DND-41 (cell line): ENCODE data around the gene OPCML.

Experiments used
- ATAC-seq: fragments of 200-7000 bp; cut with Tn5 transposase; 3 replicates; pipeline ENCODE4 v1.9.1; 2021; ENCODE audit warnings: low read depth; ENCODE audit not compliant: insufficient read depth
- DNase-seq: peaks from one replicate; pipeline ENCODE4 v3.0.0-alpha.2; 2020
- H2AFZ ChIP-seq: 2 replicates; pipeline ENCODE4 v1.6.0; 2012; ENCODE audit warnings: low read depth, low read length
- H3K27ac ChIP-seq: 2 replicates; pipeline ENCODE4 v1.5.1; 2012; ENCODE audit warnings: low read length, inconsistent platforms
- H3K27me3 ChIP-seq: fragments of 200-600 bp; sonication (generic); 2 replicates; pipeline ENCODE4 v1.6.0; 2012; ENCODE audit warnings: low read length, mild to moderate bottlenecking, inconsistent platforms; ENCODE audit not compliant: insufficient read depth, poor library complexity
- H3K36me3 ChIP-seq: 2 replicates; pipeline ENCODE4 v1.5.1; 2012; ENCODE audit warnings: low read length, inconsistent platforms; ENCODE audit not compliant: insufficient read depth
- H3K4me1 ChIP-seq: 2 replicates; pipeline ENCODE4 v1.5.1; 2012; ENCODE audit warnings: mild to moderate bottlenecking, low read length; ENCODE audit not compliant: insufficient read depth
- H3K4me2 ChIP-seq: 2 replicates; pipeline ENCODE4 v1.6.0; 2012; ENCODE audit warnings: mild to moderate bottlenecking, moderate library complexity, low read length, inconsistent platforms; ENCODE audit not compliant: insufficient read depth
- H3K4me3 ChIP-seq, 2 experiments: fragments of 200-600 bp in 1 of 2; shearing (Covaris generic) in 1 of 2; 2 replicates each; pipeline ENCODE4 v1.5.1; 2012 to 2016; ENCODE audit warnings: inconsistent platforms in 2 of 2, low read length in 2 of 2, mild to moderate bottlenecking in 2 of 2, low read depth in 1 of 2, moderate library complexity in 1 of 2
- H3K79me2 ChIP-seq: 2 replicates; pipeline ENCODE4 v1.6.0; 2012; ENCODE audit warnings: low read length, inconsistent platforms; ENCODE audit not compliant: insufficient read depth
- H3K9ac ChIP-seq: 2 replicates; pipeline ENCODE4 v1.6.0; 2012; ENCODE audit warnings: low read depth, mild to moderate bottlenecking, inconsistent platforms, low read length, moderate library complexity
- H3K9me3 ChIP-seq: 2 replicates; pipeline ENCODE4 v1.5.1; 2012; ENCODE audit warnings: low read length, moderate library complexity, mild to moderate bottlenecking, inconsistent platforms; ENCODE audit not compliant: insufficient read depth, severe bottlenecking
- H4K20me1 ChIP-seq: 2 replicates; pipeline ENCODE4 v1.6.0; 2012; ENCODE audit warnings: low read length; ENCODE audit not compliant: insufficient read depth
- CTCF ChIP-seq: IDR thresholded peaks from 2 replicates; pipeline ENCODE4 v1.5.1; 2012; ENCODE audit warnings: borderline replicate concordance, low read length, moderate library complexity, mild to moderate bottlenecking; ENCODE audit not compliant: poor library complexity, severe bottlenecking; ENCODE audit errors: extremely low read depth
- EZH2 ChIP-seq: IDR thresholded peaks from 3 replicates; pipeline ENCODE4 v1.6.1; 2012; ENCODE audit warnings: borderline replicate concordance, low read depth, mild to moderate bottlenecking, moderate library complexity, low read length, inconsistent platforms; ENCODE audit not compliant: severe bottlenecking

OPCML gene

DNA sequence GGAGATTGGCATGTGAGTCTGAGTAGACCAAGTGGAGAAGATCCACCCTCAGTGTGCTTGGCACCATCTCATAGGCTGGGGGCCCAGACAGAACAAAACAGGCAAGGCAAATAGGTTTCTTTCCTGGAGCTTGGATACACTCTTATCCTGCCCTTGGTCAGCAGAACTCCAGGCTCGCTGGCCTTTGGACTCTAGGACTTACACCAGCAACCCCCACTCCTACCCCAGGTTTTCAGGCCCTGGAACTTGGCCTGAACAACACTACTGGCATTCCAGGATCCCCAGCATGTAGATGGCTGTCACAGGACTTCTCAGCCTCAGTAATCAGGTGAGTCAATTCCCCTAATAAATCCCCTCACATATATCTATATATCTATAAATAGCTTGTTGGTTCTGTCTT is 637.7 kb downstream of the OPCML start:
- no peak for ATAC-seq
- no peaks in the 10 kb centered on the region for H3K9me3 ChIP-seq
- no peak for DNase-seq
- no peak overlapping the region for H2AFZ ChIP-seq
- no peak overlapping the region for H3K9ac ChIP-seq
- no peak overlapping the region for H3K27ac ChIP-seq
- H3K4me3 ChIP-seq = no peak overlapping the region
- TF ChIP-seq EZH2 (no peak), CTCF (no peak)
- H4K20me1 ChIP-seq = no peaks in the 10 kb centered on the region
- H3K36me3 ChIP-seq = no peaks in the 10 kb centered on the region
- no peaks in the 10 kb centered on the region for H3K27me3 ChIP-seq
- H3K4me1 ChIP-seq = no peaks in the 10 kb centered on the region
- H3K79me2 ChIP-seq = no peaks in the 10 kb centered on the region
- H3K4me2 ChIP-seq = no peak overlapping the region

DNA sequence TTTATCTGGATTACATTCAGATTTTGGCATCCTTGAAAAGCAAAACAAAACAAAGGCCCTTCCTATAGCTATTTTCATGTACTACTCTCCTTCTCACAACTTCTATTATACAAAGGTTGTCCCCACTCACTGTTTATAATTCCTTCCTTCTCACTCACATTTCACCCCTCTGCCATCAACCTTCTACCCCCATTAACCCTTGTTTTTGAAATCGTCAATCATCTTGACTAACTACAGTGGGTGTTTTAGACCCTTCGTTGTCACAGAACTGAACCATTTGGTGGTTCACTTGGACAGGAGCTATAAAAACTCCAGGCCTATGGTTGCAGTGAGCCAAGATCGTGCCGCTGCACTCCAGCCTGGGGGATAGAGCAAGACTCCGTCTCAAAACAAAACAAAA is 639.4 kb downstream of the OPCML start:
- no peaks in the 10 kb centered on the region for H3K9me3 ChIP-seq
- no peak for DNase-seq
- H3K79me2 ChIP-seq = no peaks in the 10 kb centered on the region
- H3K4me3 ChIP-seq = no peak overlapping the region
- no peaks in the 10 kb centered on the region for H4K20me1 ChIP-seq
- H3K9ac ChIP-seq = no peak overlapping the region
- H3K27me3 ChIP-seq = no peaks in the 10 kb centered on the region
- TF ChIP-seq CTCF (no peak), EZH2 (no peak)
- ATAC-seq = no peak
- H3K4me1 ChIP-seq = no peaks in the 10 kb centered on the region
- H2AFZ ChIP-seq = no peak overlapping the region
- no peak overlapping the region for H3K4me2 ChIP-seq
- no peaks in the 10 kb centered on the region for H3K36me3 ChIP-seq
- H3K27ac ChIP-seq = no peak overlapping the region

- TF ChIP-seq EZH2 (no peak), CTCF (no peak)
- no peak for DNase-seq
- Histone ChIP-seq H4K20me1 (no peaks in the 10 kb centered on the region), H3K4me3 (no peak overlapping the region), H3K36me3 (no peaks in the 10 kb centered on the region), H2AFZ (no peak overlapping the region), H3K27me3 (peaks cover 6% of the 10 kb centered on the region), H3K27ac (no peak overlapping the region), H3K4me1 (no peaks in the 10 kb centered on the region), H3K9ac (no peak overlapping the region), H3K9me3 (no peaks in the 10 kb centered on the region), H3K79me2 (no peaks in the 10 kb centered on the region), H3K4me2 (no peak overlapping the region)
- no peak for ATAC-seq
Measured at GRCh38 chr11:132888226-132888625, 644.1 kb downstream of the OPCML start.

- Histone ChIP-seq H3K9me3 (no peaks in the 10 kb centered on the region), H3K9ac (no peak overlapping the region), H3K27me3 (peaks cover 8% of the 10 kb centered on the region), H2AFZ (no peak overlapping the region), H3K36me3 (no peaks in the 10 kb centered on the region), H3K4me3 (no peak overlapping the region), H3K79me2 (no peaks in the 10 kb centered on the region), H3K4me1 (no peaks in the 10 kb centered on the region), H3K4me2 (no peak overlapping the region), H4K20me1 (no peaks in the 10 kb centered on the region), H3K27ac (no peak overlapping the region)
- DNase-seq (no peak), ATAC-seq (no peak)
- TF ChIP-seq CTCF = no peak
- TF ChIP-seq EZH2 = no peak
Measured at GRCh38 chr11:132886335-132886734, 646.0 kb downstream of the OPCML start.
